Psoas muscle (tissue), 8 donors: ENCODE data around the gene RILPL2. TPM values are rescaled to one million over a fixed set of nuclear protein-coding genes. Genes with fewer than 3 reads are reported as not detected.
"Not testable (repeated sequence)": the region's sequence is repeated elsewhere in the genome, so short reads cannot be mapped to it uniquely, and the experiment has no call there.

ENCODE experiments used
- ATAC-seq, 4 donors: fragments of 200-7000 bp; cut with Tn5 transposase; one replicate each; pipeline ENCODE4 v1.9.1; 2020; ENCODE audit warnings: moderate library complexity in 3 of 4, mild to moderate bottlenecking in 2 of 4
- DNase-seq, 2 donors: peaks; one replicate each; pipeline ENCODE4 v3.0.0-alpha.2; 2020
- H3K27ac ChIP-seq: fragments of 200-600 bp; one replicate; pipeline ENCODE4 v1.8.0; 2022
- H3K27me3 ChIP-seq, 3 donors: fragments of 200-600 bp in 1 of 3; one replicate each; pipeline versions ENCODE4 v1.6.1 to v1.8.0; 2013 to 2022; ENCODE audit warnings: low read length in 2 of 3, mild to moderate bottlenecking in 2 of 3, moderate library complexity in 1 of 3; ENCODE audit not compliant: insufficient read depth in 3 of 3
- H3K36me3 ChIP-seq, 2 donors: fragments of 200-600 bp in 1 of 2; one replicate each; pipeline versions ENCODE4 v1.6.1 to v1.8.0; 2013 to 2022; ENCODE audit warnings: low read depth in 1 of 2, mild to moderate bottlenecking in 1 of 2, moderate library complexity in 1 of 2; ENCODE audit not compliant: insufficient read depth in 1 of 2
- H3K4me1 ChIP-seq: fragments of 200-600 bp; one replicate; pipeline ENCODE4 v1.8.0; 2022
- H3K4me3 ChIP-seq: fragments of 200-600 bp; one replicate; pipeline ENCODE4 v1.8.0; 2022; ENCODE audit warnings: mild to moderate bottlenecking
- H3K9me3 ChIP-seq: fragments of 200-600 bp; one replicate; pipeline ENCODE4 v1.8.0; 2022
- CTCF ChIP-seq: fragments of 200-600 bp; IDR thresholded peaks from one replicate; pipeline ENCODE4 v1.8.0; 2022; ENCODE audit warnings: antibody characterized with exemption
- WGBS, 3 donors: extraction: QIAGEN DNeasy Blood & Tissue Kit; methylation state at CpG; one replicate each; pipeline versions ENCODE4 v1.1.6 to v1.1.7; 2013; 5-methylcytosine and 5-hydroxymethylcytosine counted together
- intact Hi-C, 2 donors: fragments of 100-400 bp; cut with DNase I; formaldehyde crosslinking; loops; one replicate each; pipeline versions ENCODE4 v1.11.0 to v1.14.2; 2022
- polyA plus RNA-seq, 3 donors: library from polyadenylated mRNA; stranded (reverse); fragments of 200-250 nt; gene quantifications; one replicate each; pipeline ENCODE4 v1.2.3, GENCODE V29; 2013
- total RNA-seq, 4 donors: library from RNA; stranded (reverse); fragmentation: NEBNext Ultra II Directional in 2 of 4; extraction: Animal tissue kit (Norgen Biotek cat#: 25700) in 2 of 4; gene quantifications; one replicate each; pipeline versions ENCODE4 v1.2.1 to v1.2.4, GENCODE V29; 2021 to 2023
- donor health status: healthy with polysubstance abuse.
- donor health status: DM: no; HTN: no; CAD: no; lungs with moderate emphysema.
- donor health status: Bipolar disorder and iron deficiency.
- donor health status: healthy.
- donor health status: DM: yes; HTN: yes; CAD: no.
- donor health status: DM: no; HTN: no; CAD: no.
- donor health status: DM: no; HTN: no; CAD: no.
- donor health status: DM: yes; HTN: yes; CAD: no.

RILPL2 gene
- total and polyA plus RNA-seq, 7 donors, result 0.69 to 1.6 (median 1.1) TPM

GRCh38 chr12:123435636-123436016 lies 858 bp downstream of the RILPL2 start:
- Histone ChIP-seq H3K36me3 (peaks cover 0 to under 1% of the 10 kb centered on the region in 2 donors), H3K27me3 (no peaks in the 10 kb centered on the region), H3K4me1 (no peaks in the 10 kb centered on the region), H3K9me3 (no peaks in the 10 kb centered on the region), H3K4me3 (peak overlapping the region; percentile 84), H3K27ac (peak overlapping the region; percentile 68)
- TF ChIP-seq CTCF, result no peak
- no peak for ATAC-seq
- intact Hi-C loops, result loop anchor here in 1 of 2 donors (10.0 kb wide), 1 partner anchor 119 kb away; no protein-coding TSS in a partner anchor
- DNase-seq, result no peak
- WGBS, 3 donors, result 59 to 68% (median 62%) methylated on average over 4 to 5 of the region's 5 CpGs

- no peak for DNase-seq
- intact Hi-C loops, result loop anchor here in 1 of 2 donors (10.0 kb wide), 1 partner anchor 121 kb away; no protein-coding TSS in a partner anchor
- Histone ChIP-seq H3K4me1 (no peaks in the 10 kb centered on the region), H3K4me3 (peak overlapping the region; percentile 11), H3K36me3 (peaks cover 2 to 18% of the 10 kb centered on the region in 2 donors), H3K27me3 (no peaks in the 10 kb centered on the region), H3K9me3 (no peaks in the 10 kb centered on the region), H3K27ac (no peak overlapping the region)
- ATAC-seq, result no peak
- 93 to 96% (median 94%) methylated on average over 6 of the region's 6 CpGs for WGBS, 3 donors
- no peak for TF ChIP-seq CTCF
These were observed 2.9 kb downstream of the RILPL2 start for GRCh38 chr12:123433615-123434014.

- intact Hi-C loops, result loop anchor here in 1 of 2 donors (10.0 kb wide), 1 partner anchor 123 kb away; no protein-coding TSS in a partner anchor
- not testable (repeated sequence) for H3K4me1 ChIP-seq, H3K9me3 ChIP-seq, ATAC-seq, H3K27ac ChIP-seq, H3K4me3 ChIP-seq, H3K27me3 ChIP-seq, DNase-seq
- H3K36me3 ChIP-seq, result peaks cover 2 to 27% of the 10 kb centered on the region in 2 donors
- WGBS, 3 donors, result 72 to 78% (median 73%) methylated on average over 15 of the region's 15 CpGs
These were observed 4.3 kb downstream of the RILPL2 start for GRCh38 chr12:123431951-123432817.

GRCh38 chr12:123429101-123429500 lies 7.4 kb downstream of the RILPL2 start:
- 94 to 98% (median 95%) methylated on average over 8 of the region's 8 CpGs for WGBS, 3 donors
- H3K4me1 ChIP-seq, H3K27me3 ChIP-seq, H3K27ac ChIP-seq, H3K9me3 ChIP-seq, H3K4me3 ChIP-seq, intact Hi-C loops, ATAC-seq, DNase-seq: not testable (repeated sequence)
- peaks cover 2 to 34% of the 10 kb centered on the region in 2 donors for H3K36me3 ChIP-seq

- Histone ChIP-seq H3K9me3 (no peaks in the 10 kb centered on the region), H3K4me3 (no peak overlapping the region), H3K36me3 (peaks cover 2 to 34% of the 10 kb centered on the region in 2 donors), H3K4me1 (no peaks in the 10 kb centered on the region), H3K27ac (no peak overlapping the region), H3K27me3 (no peaks in the 10 kb centered on the region)
- DNase-seq (no peak), ATAC-seq (no peak)
- no peak for TF ChIP-seq CTCF
- intact Hi-C loops, result no loop called here
- WGBS, 3 donors, result 76 to 78% (median 77%) methylated on average over 6 of the region's 6 CpGs
These were observed 7.9 kb downstream of the RILPL2 start for GRCh38 chr12:123428591-123428990.
